HL-60/S4 treated with retinoic acid at 250 ng/mL for 4 days and 3 days (cell line): Measurements from ENCODE around the gene KMT5C.

Experiments
- in situ Hi-C: fragments of 300-500 bp; cut with MboI; formaldehyde crosslinking; loops from 2 replicates; pipeline ENCODE4 v1.7.0; 2022; ENCODE audit warnings: low sequenced_read_pairs

Gene KMT5C

GRCh38 chr19:55345818-55346724, 6.4 kb downstream of the KMT5C start:
- in situ Hi-C loops = no loop called here

DNA sequence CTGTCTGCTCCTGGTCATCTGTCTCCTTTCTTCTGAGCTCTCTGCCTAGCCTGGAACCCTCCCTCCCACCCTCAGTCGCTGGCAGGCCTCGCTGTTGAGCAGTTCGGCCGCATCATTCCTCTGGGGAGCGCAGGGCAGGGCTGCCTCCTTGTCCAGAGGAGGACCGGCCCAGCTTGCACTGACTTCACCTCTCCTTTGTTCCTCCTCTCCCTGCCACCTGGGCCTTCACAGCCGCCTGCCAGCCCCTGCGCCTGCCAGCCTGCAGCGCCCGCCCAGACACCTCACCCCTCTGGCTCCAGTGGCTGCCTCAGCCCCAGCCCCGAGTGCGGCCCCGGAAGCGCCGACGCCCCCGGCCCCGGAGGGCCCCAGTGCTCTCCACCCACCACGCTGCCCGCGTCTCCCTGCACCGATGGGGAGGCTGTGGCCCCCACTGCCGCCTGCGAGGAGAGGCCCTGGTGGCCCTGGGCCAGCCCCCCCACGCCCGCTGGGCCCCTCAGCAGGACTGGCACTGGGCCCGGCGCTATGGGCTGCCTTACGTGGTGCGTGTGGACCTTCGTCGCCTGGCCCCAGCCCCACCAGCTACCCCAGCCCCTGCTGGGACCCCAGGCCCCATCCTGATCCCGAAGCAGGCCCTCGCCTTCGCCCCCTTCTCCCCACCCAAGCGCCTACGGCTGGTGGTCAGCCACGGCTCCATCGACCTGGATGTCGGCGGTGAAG, 7.2 kb downstream of the KMT5C start:
- in situ Hi-C loops = no loop called here

DNA sequence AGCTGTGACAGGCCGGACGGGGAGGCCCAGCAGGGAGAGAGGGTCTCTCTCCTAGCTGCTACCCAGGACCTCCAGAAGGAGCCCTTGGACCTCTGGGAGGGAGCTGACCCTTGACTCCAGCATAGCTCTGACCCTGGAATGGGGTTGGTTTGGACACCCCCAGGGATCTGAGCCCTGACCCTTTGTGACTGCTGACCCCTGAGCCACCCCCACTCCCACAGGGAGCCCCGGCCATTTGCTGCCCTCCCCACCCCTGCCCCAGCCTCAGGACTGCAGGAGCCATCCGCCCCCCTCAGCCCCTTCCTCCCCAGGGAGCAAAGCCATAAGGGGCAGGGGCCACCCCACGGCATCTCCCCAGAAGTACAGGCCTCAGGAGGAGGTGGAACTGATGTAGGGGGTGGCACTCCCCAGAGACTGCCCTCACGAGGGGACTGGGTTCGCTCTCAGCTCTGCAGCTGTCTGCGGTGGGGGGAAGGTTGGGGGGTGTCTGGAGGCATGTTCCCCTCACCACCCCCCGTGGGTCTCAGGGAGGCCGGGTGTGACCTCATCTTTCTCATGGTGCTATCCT, 7.8 kb downstream of the KMT5C start:
- in situ Hi-C loops = no loop called here

- in situ Hi-C loops = no loop called here
These were observed 8.8 kb downstream of the KMT5C start for GRCh38 chr19:55348317-55349034.

GRCh38 chr19:55350620-55351315, 11.1 kb downstream of the KMT5C start:
- in situ Hi-C loops = no loop called here

DNA sequence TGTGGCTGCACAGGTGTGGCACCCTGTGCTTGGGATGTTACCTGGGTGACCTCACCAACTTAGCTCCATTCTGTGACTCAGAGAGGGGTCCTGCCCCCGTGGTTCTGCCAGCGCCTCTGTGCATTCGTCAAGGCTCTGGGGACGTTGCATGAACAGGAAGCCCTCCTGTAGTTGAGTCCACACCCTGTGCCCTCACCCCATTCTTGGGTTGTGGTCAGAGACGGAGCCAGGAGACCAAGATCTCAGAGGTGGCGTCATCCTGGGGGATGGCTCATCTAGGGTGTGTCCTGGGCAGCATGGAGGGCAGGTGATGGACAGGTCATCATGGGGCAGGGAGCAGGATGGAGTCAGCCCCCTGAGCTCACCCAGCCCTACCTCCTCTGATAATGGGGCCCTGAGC, 12.4 kb downstream of the KMT5C start:
- in situ Hi-C loops = no loop called here

- in situ Hi-C loops = no loop called here
These were observed 13.0 kb downstream of the KMT5C start for GRCh38 chr19:55352549-55353145.

DNA sequence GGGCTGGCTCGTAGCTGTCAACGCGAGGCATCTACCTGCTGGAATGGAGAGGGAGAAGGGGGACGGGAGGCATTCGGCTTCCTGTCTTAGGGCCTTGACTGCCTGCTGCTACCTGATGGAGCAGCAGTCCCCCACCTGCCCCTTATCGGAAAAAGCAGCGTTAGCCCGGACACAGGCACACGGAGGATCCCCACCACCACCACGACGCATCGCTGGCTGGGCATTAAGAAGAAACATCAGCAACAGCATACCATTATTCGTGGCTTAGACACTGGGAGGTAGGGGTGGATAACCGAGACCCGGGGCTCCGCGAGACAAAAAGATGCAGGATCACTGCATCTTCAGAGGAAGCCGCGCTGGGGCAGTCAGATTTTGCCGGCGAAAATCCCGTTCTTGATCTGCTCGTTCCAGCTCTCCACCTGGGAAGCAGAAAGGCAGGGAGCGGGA, 13.7 kb downstream of the KMT5C start:
- in situ Hi-C loops = no loop called here

DNA sequence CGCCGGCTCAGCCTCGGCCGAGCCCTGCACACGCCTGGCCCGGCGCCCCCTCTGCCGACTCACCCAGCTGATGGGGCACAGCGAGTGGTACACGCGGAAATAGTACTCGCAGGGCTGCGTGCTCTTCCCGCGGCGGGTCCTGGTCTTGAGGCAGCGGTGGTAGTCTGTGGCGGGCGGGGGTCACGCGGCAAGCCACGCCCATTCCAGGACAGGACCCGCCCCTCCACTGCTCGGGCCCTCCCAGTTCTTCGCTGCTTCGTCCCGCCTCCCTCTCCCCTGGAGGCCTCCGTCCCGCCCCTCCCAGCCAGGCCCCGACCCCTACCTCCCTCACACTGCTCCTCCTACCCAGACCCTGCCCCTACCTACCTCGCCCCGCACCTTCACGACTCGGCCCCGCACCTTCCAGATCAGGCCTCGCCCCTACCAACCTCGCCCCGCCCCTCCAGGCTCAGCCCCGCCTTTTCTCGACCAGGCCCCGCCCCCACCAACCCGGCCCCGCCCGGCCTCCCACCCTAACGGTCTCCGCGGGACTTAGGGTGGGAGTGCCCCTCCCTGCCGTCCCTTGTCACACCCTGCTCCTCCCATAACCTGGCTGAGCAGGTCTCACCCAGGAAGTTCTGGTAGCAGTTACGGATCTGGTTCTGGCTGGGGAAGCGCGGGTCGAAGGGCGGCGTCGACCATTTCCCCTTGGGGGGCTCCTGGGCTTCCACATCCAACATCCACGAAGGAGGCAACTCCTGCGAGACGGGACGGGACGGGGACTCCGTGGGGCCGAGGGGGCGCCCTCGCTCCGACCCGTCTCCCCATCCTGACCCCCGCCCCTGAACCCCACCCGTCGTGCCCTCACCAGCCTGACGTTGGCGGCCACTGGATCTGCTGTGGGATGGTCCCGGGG, 14.4 kb downstream of the KMT5C start:
- in situ Hi-C loops = no loop called here

- in situ Hi-C loops = no loop called here
These were observed 15.1 kb downstream of the KMT5C start, which contains the start of gene COX6B2 for GRCh38 chr19:55354698-55355212. Gene COX6B2, minus strand, starts transcription at chr19:55354719. Its CDS starts 198 bp downstream, at chr19:55354521.

GRCh38 chr19:55355213-55355821, 15.6 kb downstream of the KMT5C start:
- in situ Hi-C loops = no loop called here

- in situ Hi-C loops = no loop called here
These were observed 18.8 kb downstream of the KMT5C start for GRCh38 chr19:55358493-55358892.

DNA sequence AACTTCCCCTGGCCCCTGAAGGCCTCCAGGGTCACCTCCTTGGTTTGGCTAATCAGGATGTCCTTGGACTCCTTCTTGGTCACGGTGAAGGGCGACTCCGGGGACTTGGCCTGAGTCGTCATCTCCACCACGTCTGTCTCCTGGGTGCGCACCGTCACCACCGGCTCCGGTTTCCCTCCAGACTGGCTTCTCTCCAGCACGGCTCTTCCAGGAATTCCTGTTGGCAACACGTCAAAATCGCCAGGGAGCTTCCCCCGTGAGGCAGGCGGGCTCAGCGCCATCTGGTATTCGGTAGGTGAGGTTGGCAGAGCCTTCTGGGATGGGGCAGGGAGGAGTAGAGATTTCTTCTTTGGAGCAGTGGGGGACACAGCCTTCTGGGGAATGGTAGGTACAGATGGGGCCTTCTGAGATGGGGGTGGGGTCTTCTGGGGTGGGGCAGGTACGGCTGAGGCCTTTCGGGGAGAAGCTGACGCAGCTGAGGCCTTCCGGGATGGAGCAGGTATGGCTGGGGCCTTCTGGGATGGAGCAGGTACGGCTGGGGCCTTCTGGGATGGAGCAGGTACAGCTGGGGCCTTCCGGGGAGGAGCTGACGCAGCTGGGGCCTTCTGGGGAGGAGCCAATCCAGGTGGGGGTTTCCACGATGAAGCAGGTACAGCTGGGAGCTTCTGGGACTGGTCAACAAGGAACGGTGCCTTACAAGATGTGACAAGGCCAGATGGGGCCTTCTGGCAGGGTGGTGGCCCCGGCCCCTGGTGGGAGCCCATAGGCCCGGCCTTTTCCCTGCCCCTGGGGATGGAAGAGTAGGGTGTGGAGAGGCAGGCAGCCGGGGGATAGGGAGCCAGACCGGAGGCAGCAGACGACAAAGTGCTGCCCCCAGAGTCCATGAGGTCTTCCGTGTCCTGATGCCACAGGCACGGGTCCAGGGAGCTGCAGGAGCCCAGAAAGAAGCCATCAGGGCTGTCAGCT, 19.6 kb downstream of the KMT5C start:
- in situ Hi-C loops = no loop called here

- in situ Hi-C loops = no loop called here
These were observed 21.2 kb downstream of the KMT5C start for GRCh38 chr19:55360902-55361301.

- in situ Hi-C loops = no loop called here
These were observed 22.7 kb downstream of the KMT5C start for GRCh38 chr19:55362174-55362989.

DNA sequence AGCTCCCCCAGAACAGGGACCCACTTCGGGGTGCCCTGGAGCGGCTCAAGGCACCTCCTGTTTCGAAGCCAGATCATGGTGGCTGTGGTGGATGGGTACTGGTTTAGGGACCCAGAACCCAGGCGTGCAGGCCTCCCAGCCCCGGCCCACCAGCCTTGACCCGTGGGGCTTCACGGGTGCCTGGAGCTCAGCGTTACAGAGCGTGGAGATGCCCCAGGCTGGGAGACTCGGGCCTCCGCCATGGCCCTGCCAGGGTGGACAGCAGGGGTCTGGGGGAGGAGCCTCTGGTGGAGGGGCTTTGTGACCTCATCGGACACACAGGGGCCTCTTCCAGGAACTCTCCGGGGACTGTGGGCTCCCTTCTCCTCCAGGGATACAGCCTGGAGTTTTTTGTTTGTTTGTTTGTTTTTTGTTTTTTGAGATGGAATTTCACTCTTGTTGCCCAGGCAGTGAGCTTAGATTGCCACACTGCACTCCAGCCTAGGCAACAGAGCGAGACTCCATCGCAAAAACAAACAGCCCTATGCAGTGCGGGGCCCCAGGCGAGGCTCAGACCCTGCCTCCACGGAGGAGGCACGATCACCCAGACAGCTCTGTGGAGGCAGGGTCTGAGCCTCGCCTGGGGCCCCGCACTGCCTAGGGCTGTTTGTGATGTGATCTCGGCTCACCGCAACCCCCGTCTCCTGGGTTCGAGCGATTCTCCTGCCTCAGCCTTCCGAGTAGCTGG, 23.5 kb downstream of the KMT5C start, which contains the start of gene GARIN5B:
Gene GARIN5B (minus strand): TSS at position 271 of the 727 bp plus-strand sequence. CDS start 194 bp downstream, at position 77.
- in situ Hi-C loops = no loop called here
